HCT116 (cell line): ENCODE data around the gene ZCCHC24.

Experiments used
- CTCF ChIP-seq, 3 experiments: fragments of 200-600 bp in 1 of 3; sonication (generic) in 1 of 3; IDR thresholded peaks in 2 of 3; conservative IDR thresholded peaks in 1 of 3; 2 replicates each; pipeline ENCODE4 v1.5.1; 2012 to 2017; ENCODE audit warnings: low read depth in 2 of 3, low read length in 2 of 3, antibody characterized with exemption in 1 of 3, borderline replicate concordance in 1 of 3, control low read depth in 1 of 3, mild to moderate bottlenecking in 1 of 3, mixed read lengths in 1 of 3, mixed run types in 1 of 3, moderate library complexity in 1 of 3; ENCODE audit not compliant: insufficient read depth in 1 of 3
- ELF1 ChIP-seq: IDR thresholded peaks from 2 replicates; pipeline ENCODE4 v1.6.1; 2012; ENCODE audit warnings: low read depth, borderline replicate concordance
- EZH2 ChIP-seq: fragments of 200-600 bp; sonication (generic); IDR thresholded peaks from 2 replicates; pipeline ENCODE4 v1.6.1; 2017; ENCODE audit warnings: antibody characterized with exemption, mixed run types
- POLR2A ChIP-seq: IDR thresholded peaks from 2 replicates; pipeline ENCODE4 v1.7.0; 2011; ENCODE audit warnings: borderline replicate concordance; ENCODE audit not compliant: insufficient read depth, insufficient read length; ENCODE audit errors: extremely low read depth
- POLR2AphosphoS5 ChIP-seq: IDR thresholded peaks from 2 replicates; pipeline ENCODE4 v1.6.1; 2011; ENCODE audit warnings: mild to moderate bottlenecking, low read depth, low read length, moderate library complexity
- RAD21 ChIP-seq: IDR thresholded peaks from 2 replicates; pipeline ENCODE4 v1.6.1; 2012; ENCODE audit warnings: low read depth, mild to moderate bottlenecking
- SP1 ChIP-seq: IDR thresholded peaks from 2 replicates; pipeline ENCODE4 v1.6.1; 2012; ENCODE audit warnings: low read depth
- SRF ChIP-seq: IDR thresholded peaks from 2 replicates; pipeline ENCODE4 v1.6.1; 2012; ENCODE audit warnings: low read depth
- YY1 ChIP-seq: IDR thresholded peaks from 2 replicates; pipeline ENCODE4 v1.6.1; 2011; ENCODE audit warnings: low read length, low read depth, moderate library complexity, mild to moderate bottlenecking; ENCODE audit not compliant: insufficient replicate concordance; ENCODE audit errors: extremely low read depth
- ZNF274 ChIP-seq: fragments of 200-500 bp; sonication (Bioruptor generic); IDR thresholded peaks from 2 replicates; pipeline ENCODE4 v1.6.1; 2014; ENCODE audit warnings: mild to moderate bottlenecking, low read depth, low read length, inconsistent platforms
- TF ChIP-seq, protein P1 (sequence below): IDR thresholded peaks from 2 replicates; pipeline ENCODE4 v1.6.1; 2012
- TF ChIP-seq, protein P2 (sequence below): IDR thresholded peaks from 2 replicates; pipeline ENCODE4 v1.6.1; 2012

GRCh38 chr10:79412516-79412915, 32.9 kb downstream of the ZCCHC24 start:
- TF ChIP-seq CTCF (IDR thresholded peaks at IDR 0.05 in 2 of 3, conservative IDR thresholded peaks at IDR 0.05 in 1 of 3; ENCODE audit: borderline replicate concordance in 1 of 3, insufficient read depth in 1 of 3, low read depth in 2 of 3, low read length in 2 of 3) (no peak), POLR2AphosphoS5 (no peak), POLR2A (no peak), EZH2 (no peak), RAD21 (no peak), ELF1 (no peak), SRF (no peak), ZNF274 (no peak), SP1 (no peak), YY1 (no peak)
- TF ChIP-seq, protein P1, sequence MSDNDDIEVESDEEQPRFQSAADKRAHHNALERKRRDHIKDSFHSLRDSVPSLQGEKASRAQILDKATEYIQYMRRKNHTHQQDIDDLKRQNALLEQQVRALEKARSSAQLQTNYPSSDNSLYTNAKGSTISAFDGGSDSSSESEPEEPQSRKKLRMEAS = no peak
- TF ChIP-seq, protein P2, sequence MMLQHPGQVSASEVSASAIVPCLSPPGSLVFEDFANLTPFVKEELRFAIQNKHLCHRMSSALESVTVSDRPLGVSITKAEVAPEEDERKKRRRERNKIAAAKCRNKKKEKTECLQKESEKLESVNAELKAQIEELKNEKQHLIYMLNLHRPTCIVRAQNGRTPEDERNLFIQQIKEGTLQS = no peak
